Measurements from ENCODE around the gene SPOCK1.

DNA sequence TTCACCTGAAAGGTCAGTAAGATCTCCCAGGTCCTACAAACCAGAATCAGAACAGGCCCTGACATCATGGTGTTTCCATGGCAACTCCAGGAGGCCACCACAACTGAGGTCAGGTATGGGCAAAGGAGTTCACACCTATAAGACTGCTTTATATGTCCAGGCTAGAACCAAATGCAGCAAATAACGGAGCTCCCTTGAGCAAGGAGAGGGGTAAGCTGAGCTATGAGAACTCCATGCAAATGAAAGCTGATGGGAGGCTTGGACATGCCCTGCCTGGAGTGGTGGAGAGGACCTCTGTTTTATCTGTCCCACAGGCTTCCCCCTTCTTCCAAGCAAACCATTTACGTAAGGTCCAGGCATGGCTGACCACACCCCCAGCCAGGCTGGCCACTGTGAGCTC, 207.7 kb downstream of the SPOCK1 start:
- TF ChIP-seq POLR2A (IDR thresholded peaks at IDR 0.05; ENCODE audit: low read depth, low read length) (no peak), POLR2AphosphoS5 (IDR thresholded peaks at IDR 0.05; ENCODE audit: insufficient read depth, low read depth, low read length) (no peak), JUN (IDR thresholded peaks at IDR 0.05; ENCODE audit: borderline replicate concordance, insufficient read depth, insufficient read length, low read depth) (no peak), EZH2 (IDR thresholded peaks at IDR 0.05; ENCODE audit: borderline replicate concordance, low read depth, low read length, severe bottlenecking) (no peak), MYC (IDR thresholded peaks at IDR 0.05; ENCODE audit: low read depth, low read length) (no peak), FOS (IDR thresholded peaks at IDR 0.05; ENCODE audit: borderline replicate concordance, insufficient read depth, low read length) (no peak), GATA2 (IDR thresholded peaks at IDR 0.05; ENCODE audit: insufficient read depth, insufficient read length, low read depth, low read length) (no peak)
- TF ChIP-seq, protein P1, sequence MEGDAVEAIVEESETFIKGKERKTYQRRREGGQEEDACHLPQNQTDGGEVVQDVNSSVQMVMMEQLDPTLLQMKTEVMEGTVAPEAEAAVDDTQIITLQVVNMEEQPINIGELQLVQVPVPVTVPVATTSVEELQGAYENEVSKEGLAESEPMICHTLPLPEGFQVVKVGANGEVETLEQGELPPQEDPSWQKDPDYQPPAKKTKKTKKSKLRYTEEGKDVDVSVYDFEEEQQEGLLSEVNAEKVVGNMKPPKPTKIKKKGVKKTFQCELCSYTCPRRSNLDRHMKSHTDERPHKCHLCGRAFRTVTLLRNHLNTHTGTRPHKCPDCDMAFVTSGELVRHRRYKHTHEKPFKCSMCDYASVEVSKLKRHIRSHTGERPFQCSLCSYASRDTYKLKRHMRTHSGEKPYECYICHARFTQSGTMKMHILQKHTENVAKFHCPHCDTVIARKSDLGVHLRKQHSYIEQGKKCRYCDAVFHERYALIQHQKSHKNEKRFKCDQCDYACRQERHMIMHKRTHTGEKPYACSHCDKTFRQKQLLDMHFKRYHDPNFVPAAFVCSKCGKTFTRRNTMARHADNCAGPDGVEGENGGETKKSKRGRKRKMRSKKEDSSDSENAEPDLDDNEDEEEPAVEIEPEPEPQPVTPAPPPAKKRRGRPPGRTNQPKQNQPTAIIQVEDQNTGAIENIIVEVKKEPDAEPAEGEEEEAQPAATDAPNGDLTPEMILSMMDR (IDR thresholded peaks at IDR 0.05; ENCODE audit: extremely low read depth in 1 of 2, insufficient read depth in 1 of 2, low read depth in 1 of 2, low read length in 2 of 2) = no peak
- TF ChIP-seq, protein P2, sequence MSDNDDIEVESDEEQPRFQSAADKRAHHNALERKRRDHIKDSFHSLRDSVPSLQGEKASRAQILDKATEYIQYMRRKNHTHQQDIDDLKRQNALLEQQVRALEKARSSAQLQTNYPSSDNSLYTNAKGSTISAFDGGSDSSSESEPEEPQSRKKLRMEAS (IDR thresholded peaks at IDR 0.05; ENCODE audit: insufficient read depth, insufficient read length) = no peak

Data from endothelial cell of umbilical vein (primary cell).